Nephron progenitor cell (in vitro differentiated cells): ENCODE data around the gene IFT27.
A peak's percentile ranks its signal among the peaks of the same experiment; 100 is the strongest.

Experiments
- DNase-seq: peaks from one replicate; pipeline ENCODE4 v3.0.0; 2021
- H3K27ac Mint-ChIP-seq: 2 replicates; pipeline ENCODE4 v1.8.0; 2021; ENCODE audit warnings: mild to moderate bottlenecking, moderate library complexity, mixed read lengths
- H3K27me3 Mint-ChIP-seq: 2 replicates; pipeline ENCODE4 v1.8.0; 2021; ENCODE audit warnings: mild to moderate bottlenecking, low read depth, mixed read lengths; ENCODE audit not compliant: poor library complexity
- H3K36me3 Mint-ChIP-seq: 2 replicates; pipeline ENCODE4 v1.8.0; 2021; ENCODE audit warnings: low read depth, mixed read lengths
- H3K4me1 Mint-ChIP-seq: 2 replicates; pipeline ENCODE4 v1.8.0; 2021; ENCODE audit warnings: mixed read lengths
- H3K4me3 Mint-ChIP-seq: 2 replicates; pipeline ENCODE4 v1.8.0; 2021; ENCODE audit warnings: mild to moderate bottlenecking, moderate library complexity, mixed read lengths
- H3K9me3 Mint-ChIP-seq: 2 replicates; pipeline ENCODE4 v1.8.0; 2021; ENCODE audit warnings: mild to moderate bottlenecking, moderate library complexity, mixed read lengths
- TF ChIP-seq, protein P1 (sequence below): fragments of 200-600 bp; sonication (generic); IDR thresholded peaks from 2 replicates; pipeline ENCODE4 v1.5.0; 2021; ENCODE audit warnings: antibody characterized with exemption

The IFT27 gene, protein sequence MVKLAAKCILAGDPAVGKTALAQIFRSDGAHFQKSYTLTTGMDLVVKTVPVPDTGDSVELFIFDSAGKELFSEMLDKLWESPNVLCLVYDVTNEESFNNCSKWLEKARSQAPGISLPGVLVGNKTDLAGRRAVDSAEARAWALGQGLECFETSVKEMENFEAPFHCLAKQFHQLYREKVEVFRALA

DNA sequence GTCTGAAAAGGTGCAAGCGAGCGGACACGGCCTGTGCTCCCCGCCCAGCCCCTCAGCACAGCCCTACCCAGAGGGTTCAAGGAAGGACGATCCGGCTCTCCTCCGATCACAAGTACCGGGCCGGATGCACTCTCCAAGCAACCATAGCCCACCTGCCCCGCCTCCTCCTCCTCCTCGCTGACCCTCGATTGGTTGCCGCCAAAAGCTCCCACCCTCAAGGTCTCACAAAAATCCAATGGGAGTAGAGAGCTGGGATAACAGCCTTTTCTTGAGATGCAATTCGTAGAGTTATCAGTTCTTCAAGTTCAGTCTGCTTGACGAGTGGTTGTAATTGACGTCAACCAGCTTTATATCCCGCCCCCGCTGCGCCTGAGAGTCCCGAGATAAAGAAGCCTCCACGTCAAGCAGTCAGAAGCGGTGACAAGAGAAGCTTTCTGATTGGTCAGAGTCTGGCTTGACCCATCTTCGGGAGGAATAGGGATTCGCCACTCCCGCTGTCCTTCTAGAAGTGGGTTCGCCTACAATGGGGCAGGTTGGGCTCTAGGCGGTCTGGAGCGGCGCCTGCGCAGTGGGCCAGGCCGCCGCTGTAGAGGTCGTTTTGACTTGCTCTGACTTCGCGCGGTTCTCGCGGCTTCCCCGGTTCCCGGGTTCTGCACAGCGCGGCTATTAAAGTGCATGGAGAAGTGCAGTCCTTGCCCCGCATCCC lies at the start of gene IFT27:
Gene IFT27 (minus strand): TSS at position 156 of the 706 bp plus-strand sequence. CDS start 412 bp downstream, outside the sequence.
- Mint-ChIP-seq H3K27ac (peak within 1 kb of the TSS; percentile 52), H3K4me3 (peak within 1 kb of the TSS; percentile 91), H3K9me3 (peaks cover 32% of the 10 kb centered on the region), H3K36me3 (peaks cover 23% of the 10 kb centered on the region), H3K4me1 (peaks cover 37% of the 10 kb centered on the region), H3K27me3 (peaks cover 32% of the 10 kb centered on the region)
- peak; percentile 94 for DNase-seq
- TF ChIP-seq, protein P1, sequence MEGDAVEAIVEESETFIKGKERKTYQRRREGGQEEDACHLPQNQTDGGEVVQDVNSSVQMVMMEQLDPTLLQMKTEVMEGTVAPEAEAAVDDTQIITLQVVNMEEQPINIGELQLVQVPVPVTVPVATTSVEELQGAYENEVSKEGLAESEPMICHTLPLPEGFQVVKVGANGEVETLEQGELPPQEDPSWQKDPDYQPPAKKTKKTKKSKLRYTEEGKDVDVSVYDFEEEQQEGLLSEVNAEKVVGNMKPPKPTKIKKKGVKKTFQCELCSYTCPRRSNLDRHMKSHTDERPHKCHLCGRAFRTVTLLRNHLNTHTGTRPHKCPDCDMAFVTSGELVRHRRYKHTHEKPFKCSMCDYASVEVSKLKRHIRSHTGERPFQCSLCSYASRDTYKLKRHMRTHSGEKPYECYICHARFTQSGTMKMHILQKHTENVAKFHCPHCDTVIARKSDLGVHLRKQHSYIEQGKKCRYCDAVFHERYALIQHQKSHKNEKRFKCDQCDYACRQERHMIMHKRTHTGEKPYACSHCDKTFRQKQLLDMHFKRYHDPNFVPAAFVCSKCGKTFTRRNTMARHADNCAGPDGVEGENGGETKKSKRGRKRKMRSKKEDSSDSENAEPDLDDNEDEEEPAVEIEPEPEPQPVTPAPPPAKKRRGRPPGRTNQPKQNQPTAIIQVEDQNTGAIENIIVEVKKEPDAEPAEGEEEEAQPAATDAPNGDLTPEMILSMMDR: no peak

DNA sequence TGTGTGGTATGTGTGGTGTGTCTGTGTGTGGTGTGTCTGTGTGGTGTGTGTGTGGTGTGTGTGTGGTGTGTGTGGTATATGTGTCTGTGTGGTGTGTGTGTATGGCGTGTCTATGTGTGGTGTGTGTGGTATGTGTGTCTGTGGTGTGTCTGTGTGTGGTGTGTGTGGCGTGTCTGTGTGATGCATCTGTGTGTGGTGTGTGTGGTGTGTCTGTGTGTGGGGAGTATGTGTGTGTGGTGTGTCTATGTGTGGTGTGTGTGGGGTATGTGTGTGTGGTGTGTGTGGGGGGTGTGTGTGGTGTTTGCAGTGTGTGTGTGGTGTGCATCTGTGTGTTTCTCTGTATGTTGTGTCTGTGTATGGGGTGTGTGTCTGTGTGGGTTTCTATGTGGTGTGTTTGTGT lies 48.7 kb upstream of the IFT27 start:
- H3K36me3 Mint-ChIP-seq: no peaks in the 10 kb centered on the region
- peaks cover 45% of the 10 kb centered on the region for H3K27me3 Mint-ChIP-seq
- no peak overlapping the region for H3K4me3 Mint-ChIP-seq
- H3K27ac Mint-ChIP-seq: no peak overlapping the region
- no peaks in the 10 kb centered on the region for H3K9me3 Mint-ChIP-seq
- peaks cover 7% of the 10 kb centered on the region for H3K4me1 Mint-ChIP-seq
- TF ChIP-seq, protein P1: no peak
- no peak for DNase-seq

DNA sequence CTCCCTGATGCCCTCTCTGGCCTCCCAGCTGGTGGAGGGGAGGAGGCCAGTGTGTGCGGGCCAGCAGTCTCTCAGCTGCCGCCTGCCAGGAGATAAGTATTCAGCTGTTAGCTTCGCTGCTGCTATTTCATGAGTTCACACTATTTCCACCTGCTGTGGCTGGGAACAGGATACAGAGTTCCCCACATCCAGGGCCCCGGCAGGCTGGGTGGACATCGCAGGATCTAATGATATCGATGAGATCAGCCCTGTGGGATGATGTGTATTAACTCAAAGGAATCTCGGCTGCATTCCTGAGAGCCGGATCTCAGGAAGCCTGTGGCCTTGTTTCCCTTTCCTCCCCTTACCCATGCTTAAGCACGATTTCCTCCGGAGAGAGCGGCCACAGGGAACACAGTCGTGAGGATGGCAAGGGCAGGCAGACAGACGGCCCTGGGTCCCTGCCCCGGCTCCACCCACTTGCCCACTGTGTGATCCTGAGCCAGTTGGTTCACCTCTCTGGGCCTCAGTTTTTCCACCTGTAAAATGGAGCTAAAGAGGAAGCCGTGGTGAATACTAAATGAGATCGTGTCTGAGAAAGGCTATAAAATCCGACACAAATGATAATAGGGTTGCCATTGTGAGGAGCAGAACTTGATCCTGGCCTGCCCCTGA lies 47.4 kb upstream of the IFT27 start:
- DNase-seq: no peak
- Mint-ChIP-seq H3K27me3 (peaks cover 50% of the 10 kb centered on the region), H3K4me1 (peaks cover 18% of the 10 kb centered on the region), H3K4me3 (no peak overlapping the region), H3K9me3 (no peaks in the 10 kb centered on the region), H3K27ac (peak overlapping the region; percentile 54), H3K36me3 (no peaks in the 10 kb centered on the region)
- TF ChIP-seq, protein P1: no peak

DNA sequence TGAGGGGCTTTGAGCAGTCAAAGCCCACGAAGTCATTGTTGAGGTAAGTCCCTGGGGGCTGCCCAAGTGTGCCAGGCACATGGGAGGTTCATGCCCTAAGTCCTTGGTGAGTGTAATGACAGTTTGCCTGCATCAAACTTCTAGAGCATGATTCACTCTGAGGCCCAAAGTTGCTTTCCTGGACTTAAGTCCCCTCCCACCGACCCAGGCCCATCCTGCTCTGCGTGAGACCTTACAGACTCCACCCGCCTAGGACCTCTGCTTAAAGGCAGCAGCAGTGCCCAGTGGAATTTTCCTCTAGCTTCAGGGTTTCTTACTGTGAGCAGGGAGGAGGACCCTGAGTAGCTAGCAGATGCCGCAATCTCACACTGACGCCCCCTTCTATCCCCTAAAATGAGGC lies 46.7 kb upstream of the IFT27 start:
- Mint-ChIP-seq H3K4me1 (peaks cover 25% of the 10 kb centered on the region), H3K4me3 (no peak overlapping the region), H3K27me3 (peaks cover 52% of the 10 kb centered on the region), H3K27ac (no peak overlapping the region), H3K9me3 (no peaks in the 10 kb centered on the region), H3K36me3 (no peaks in the 10 kb centered on the region)
- no peak for DNase-seq
- TF ChIP-seq, protein P1: no peak

DNA sequence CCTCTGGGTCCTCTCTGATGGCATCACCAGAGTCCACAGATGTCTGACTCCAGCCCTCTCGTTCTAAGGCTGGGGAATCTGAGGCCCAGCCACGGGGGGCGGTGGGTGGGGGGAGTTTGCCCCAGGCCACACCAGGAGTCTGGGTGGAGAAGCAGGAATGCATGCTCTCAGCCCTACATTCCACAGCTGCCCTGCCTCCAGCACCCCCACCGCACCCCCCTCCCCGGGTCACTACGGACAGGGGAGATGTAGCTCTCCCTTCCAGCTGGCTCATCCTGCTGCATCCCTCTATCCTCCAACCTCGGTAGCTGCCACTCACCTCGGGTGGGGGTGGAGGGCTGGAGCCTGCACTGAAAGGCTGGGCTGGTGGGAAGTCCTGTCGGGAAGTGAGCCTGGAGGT lies 43.2 kb upstream of the IFT27 start:
- Mint-ChIP-seq H3K4me3 (peak overlapping the region; percentile 9), H3K4me1 (peaks cover 49% of the 10 kb centered on the region), H3K27me3 (peaks cover 71% of the 10 kb centered on the region), H3K27ac (no peak overlapping the region), H3K9me3 (no peaks in the 10 kb centered on the region), H3K36me3 (no peaks in the 10 kb centered on the region)
- TF ChIP-seq, protein P1: no peak
- DNase-seq: peak; percentile 43
